Neural cell (in vitro differentiated cells): ENCODE data around the gene CCDC47. TPM values are rescaled to one million over a fixed set of nuclear protein-coding genes. Genes with fewer than 3 reads are reported as not detected.

Experiments used
- H2AFZ ChIP-seq: fragments of 200-600, 300-800 bp; sonication (generic), shearing (Covaris generic); 2 replicates; pipeline ENCODE4 v1.6.0; 2014; ENCODE audit warnings: low read depth, mild to moderate bottlenecking, antibody characterized with exemption, low read length, moderate library complexity
- H3F3A ChIP-seq: fragments of 200-600 bp; shearing (Covaris generic); 2 replicates; pipeline ENCODE4 v1.6.1; 2016; ENCODE audit warnings: mild to moderate bottlenecking, moderate library complexity, mixed read lengths, antibody characterized with exemption, low read length; ENCODE audit not compliant: insufficient read depth, poor library complexity, severe bottlenecking
- H3K27ac ChIP-seq: fragments of 200-600, 300-800 bp; sonication (generic), shearing (Covaris generic); 2 replicates; pipeline ENCODE4 v1.5.1; 2014; ENCODE audit warnings: mild to moderate bottlenecking, low read length, moderate library complexity
- H3K27me3 ChIP-seq: fragments of 300-800, 200-600 bp; sonication (generic), shearing (Covaris generic); 2 replicates; pipeline ENCODE4 v1.6.0; 2014; ENCODE audit warnings: mild to moderate bottlenecking, low read depth, low read length, moderate library complexity; ENCODE audit not compliant: insufficient read depth
- H3K36me3 ChIP-seq: fragments of 300-800, 200-600 bp; sonication (generic), shearing (Covaris generic); 2 replicates; pipeline ENCODE4 v1.5.1; 2014; ENCODE audit warnings: mild to moderate bottlenecking, antibody characterized with exemption, low read length, moderate library complexity; ENCODE audit not compliant: insufficient read depth
- H3K4me2 ChIP-seq: fragments of 300-800, 200-600 bp; sonication (generic), shearing (Covaris generic); 2 replicates; pipeline ENCODE4 v1.6.0; 2014; ENCODE audit warnings: mild to moderate bottlenecking, low read length
- H3K4me3 ChIP-seq: fragments of 300-800, 200-600 bp; sonication (generic), shearing (Covaris generic); 2 replicates; pipeline ENCODE4 v1.5.1; 2014; ENCODE audit warnings: mild to moderate bottlenecking, low read length, moderate library complexity
- H3K79me2 ChIP-seq: fragments of 200-600 bp; shearing (Covaris generic); replicated peaks from 2 replicates; pipeline ENCODE4 v1.6.0; 2014; ENCODE audit warnings: mild to moderate bottlenecking, low read length, moderate library complexity; ENCODE audit not compliant: insufficient read depth
- H3K9ac ChIP-seq: fragments of 300-800, 200-600 bp; sonication (generic), shearing (Covaris generic); 2 replicates; pipeline ENCODE4 v1.6.1; 2016; ENCODE audit warnings: mild to moderate bottlenecking, low read length, mixed read lengths
- H3K9me2 ChIP-seq: fragments of 200-600 bp; shearing (Covaris generic); 2 replicates; pipeline ENCODE4 v1.6.1; 2016; ENCODE audit warnings: mild to moderate bottlenecking, low read length, mixed read lengths; ENCODE audit not compliant: insufficient read depth
- H3K9me3 ChIP-seq: fragments of 200-600, 300-800 bp; sonication (generic), shearing (Covaris generic); 2 replicates; pipeline ENCODE4 v1.6.1; 2016; ENCODE audit warnings: mild to moderate bottlenecking, mixed run types, low read length, moderate library complexity, mixed read lengths
- H4K20me1 ChIP-seq: fragments of 200-600 bp; shearing (Covaris generic); 2 replicates; pipeline ENCODE4 v1.6.1; 2016; ENCODE audit warnings: mild to moderate bottlenecking, mixed run types; ENCODE audit not compliant: insufficient read depth
- CTCF ChIP-seq: fragments of 450-650 bp; IDR thresholded peaks from 2 replicates; pipeline ENCODE4 v1.5.1; 2014; ENCODE audit warnings: antibody characterized with exemption, mild to moderate bottlenecking, moderate library complexity; ENCODE audit not compliant: poor library complexity, severe bottlenecking
- EP300 ChIP-seq: fragments of 450-650 bp; conservative IDR thresholded peaks from 2 replicates; pipeline ENCODE4 v1.6.1; 2014; ENCODE audit warnings: antibody characterized with exemption, mild to moderate bottlenecking, moderate library complexity; ENCODE audit not compliant: poor library complexity, severe bottlenecking
- EZH2 ChIP-seq: fragments of 200-600, 300-800 bp; shearing (Covaris generic), sonication (generic); IDR thresholded peaks from 2 replicates; pipeline ENCODE4 v1.6.1; 2014; ENCODE audit warnings: antibody characterized with exemption, low read length, borderline replicate concordance, mild to moderate bottlenecking; ENCODE audit not compliant: insufficient read depth, poor library complexity, severe bottlenecking
- MXI1 ChIP-seq: fragments of 450-650 bp; conservative IDR thresholded peaks from 2 replicates; pipeline ENCODE4 v1.6.1; 2014; ENCODE audit warnings: antibody characterized with exemption, mild to moderate bottlenecking; ENCODE audit not compliant: poor library complexity, severe bottlenecking
- POLR2AphosphoS5 ChIP-seq: IDR thresholded peaks from 2 replicates; pipeline ENCODE4 v1.6.1; 2012
- RAD21 ChIP-seq: fragments of 450-650 bp; conservative IDR thresholded peaks from 2 replicates; pipeline ENCODE4 v1.6.1; 2014; ENCODE audit warnings: antibody characterized with exemption, mild to moderate bottlenecking, moderate library complexity
- REST ChIP-seq: IDR thresholded peaks from 2 replicates; pipeline ENCODE4 v1.6.1; 2012; ENCODE audit warnings: borderline replicate concordance
- SMC3 ChIP-seq: fragments of 450-650 bp; conservative IDR thresholded peaks from 2 replicates; pipeline ENCODE4 v1.6.1; 2014; ENCODE audit warnings: antibody characterized with exemption, mild to moderate bottlenecking, moderate library complexity; ENCODE audit not compliant: poor library complexity
- TAF1 ChIP-seq: IDR thresholded peaks from 2 replicates; pipeline ENCODE4 v1.6.1; 2012; ENCODE audit warnings: low read depth
- polyA plus RNA-seq: library from polyadenylated mRNA; depleted of rRNA; stranded (reverse); fragments of >200 nt; gene quantifications from 2 replicates; pipeline ENCODE4 v1.2.3, GENCODE V29; 2014

Gene CCDC47
- polyA plus RNA-seq, 1 donor from 2014 or later = 49.3 TPM

GRCh38 chr17:63775420-63775819 lies 2.0 kb upstream of the CCDC47 start:
- Histone ChIP-seq H4K20me1 (peaks cover 16% of the 10 kb centered on the region), H3K36me3 (no peaks in the 10 kb centered on the region), H3K27ac (no peak overlapping the region), H3K9ac (peak overlapping the region; percentile 96), H3K4me2 (peak overlapping the region; percentile 99), H3F3A (no peaks in the 10 kb centered on the region), H3K79me2 (peaks cover 81% of the 10 kb centered on the region), H3K9me2 (no peaks in the 10 kb centered on the region), H3K4me3 (peak overlapping the region; percentile 80), H2AFZ (no peak overlapping the region), H3K9me3 (no peaks in the 10 kb centered on the region), H3K27me3 (no peaks in the 10 kb centered on the region)
- TF ChIP-seq CTCF = no peak
- no peak for TF ChIP-seq POLR2AphosphoS5
- no peak for TF ChIP-seq EP300
- TF ChIP-seq MXI1 = no peak
- TF ChIP-seq EZH2 = no peak
- no peak for TF ChIP-seq TAF1
- no peak for TF ChIP-seq SMC3

GRCh38 chr17:63774969-63775265 lies 1.5 kb upstream of the CCDC47 start:
- H4K20me1 ChIP-seq = peaks cover 16% of the 10 kb centered on the region
- peak overlapping the region; percentile 96 for H3K9ac ChIP-seq
- no peaks in the 10 kb centered on the region for H3F3A ChIP-seq
- peak overlapping the region; percentile 99 for H3K4me2 ChIP-seq
- H3K27me3 ChIP-seq = no peaks in the 10 kb centered on the region
- no peak for TF ChIP-seq CTCF
- no peak for TF ChIP-seq EP300
- TF ChIP-seq MXI1 = no peak
- TF ChIP-seq POLR2AphosphoS5 = no peak
- no peak for TF ChIP-seq TAF1
- no peak for TF ChIP-seq REST
- no peak for TF ChIP-seq SMC3
- TF ChIP-seq EZH2 = no peak
- no peak for TF ChIP-seq RAD21
- peaks cover 81% of the 10 kb centered on the region for H3K79me2 ChIP-seq
- H3K27ac ChIP-seq = peak overlapping the region; percentile 90
- no peaks in the 10 kb centered on the region for H3K36me3 ChIP-seq
- H3K4me3 ChIP-seq = peak overlapping the region; percentile 80
- H3K9me2 ChIP-seq = no peaks in the 10 kb centered on the region
- H2AFZ ChIP-seq = no peak overlapping the region
- H3K9me3 ChIP-seq = no peaks in the 10 kb centered on the region
